Suppressor macrophage treated with lipopolysaccharide for 1 hour (primary cell): ENCODE measurements around the gene RBM10.

Experiments used
- DNase-seq, 3 donors: peaks; one replicate each; pipeline ENCODE4 v3.0.0-alpha.2; 2020 to 2022

Gene RBM10

GRCh38 chrX:47151435-47151834 is 6.4 kb downstream of the RBM10 start:
- no peak for DNase-seq

- no peak for DNase-seq
These were observed 11.8 kb downstream of the RBM10 start for GRCh38 chrX:47156611-47157520.

- DNase-seq: no peak
These were observed 13.1 kb downstream of the RBM10 start for GRCh38 chrX:47158131-47158530.

DNA sequence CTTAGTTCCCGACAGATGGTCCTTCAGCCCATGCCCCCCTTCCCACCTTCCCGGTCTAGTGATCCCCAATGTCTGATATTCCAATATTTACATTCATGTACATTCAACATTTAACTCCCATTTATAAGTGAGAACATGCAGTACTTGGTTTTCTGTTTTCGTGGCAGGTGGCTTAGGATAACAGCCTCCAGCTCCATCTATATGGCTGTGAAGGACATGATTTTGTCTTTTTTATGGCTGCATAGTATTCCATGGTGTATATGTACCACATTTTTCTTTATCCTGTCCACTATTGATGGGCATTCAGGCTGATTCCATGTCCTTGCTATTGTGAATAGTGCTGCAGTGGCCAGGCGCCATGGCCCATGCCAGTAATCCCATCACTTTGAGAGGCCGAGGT is 13.8 kb downstream of the RBM10 start:
- no peak for DNase-seq

- no peak for DNase-seq
These were observed 15.8 kb downstream of the RBM10 start for GRCh38 chrX:47160781-47161180.

GRCh38 chrX:47162927-47163583 is 18.0 kb downstream of the RBM10 start:
- DNase-seq: no peak

- DNase-seq: no peak
These were observed 19.4 kb downstream of the RBM10 start for GRCh38 chrX:47164420-47164819.

DNA sequence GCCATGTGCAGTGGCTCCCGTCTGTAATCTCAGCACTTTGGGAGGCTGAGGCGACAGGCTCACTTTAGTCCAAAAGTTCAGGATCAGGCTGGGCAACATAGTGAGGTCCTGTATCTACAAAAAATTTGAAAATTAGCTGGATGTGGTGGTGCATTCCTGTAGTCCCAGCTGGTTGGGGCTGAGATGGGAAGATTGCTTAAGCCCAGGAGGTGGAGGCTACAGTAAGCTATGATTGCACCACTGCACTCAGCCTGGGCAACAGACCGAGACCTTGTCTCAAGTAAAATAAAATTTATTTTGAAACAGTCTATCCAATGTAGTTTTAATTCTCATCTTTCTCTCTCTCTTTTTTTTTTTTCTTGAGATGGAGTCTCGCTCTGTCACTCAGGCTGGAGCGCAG is 21.1 kb downstream of the RBM10 start:
- DNase-seq: no peak

- DNase-seq: no peak
These were observed 23.6 kb downstream of the RBM10 start for GRCh38 chrX:47168495-47169073.

DNA sequence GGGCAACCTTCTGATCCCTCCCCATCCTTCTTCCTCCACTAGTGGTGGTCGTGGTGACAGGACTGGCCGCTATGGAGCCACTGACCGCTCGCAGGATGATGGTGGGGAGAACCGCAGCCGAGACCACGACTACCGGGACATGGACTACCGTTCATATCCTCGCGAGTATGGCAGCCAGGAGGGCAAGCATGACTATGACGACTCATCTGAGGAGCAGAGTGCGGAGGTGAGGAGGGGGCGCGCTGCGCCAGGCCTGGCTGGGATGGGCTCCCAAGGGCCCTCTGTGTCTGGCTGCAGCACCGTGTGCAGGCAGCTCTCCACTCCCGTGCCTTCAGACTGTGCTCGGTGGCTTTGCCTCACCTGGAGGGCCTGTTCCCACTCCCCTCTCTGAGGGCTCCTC is 24.3 kb downstream of the RBM10 start:
- DNase-seq: no peak

GRCh38 chrX:47169726-47170515 is 24.9 kb downstream of the RBM10 start:
- no peak for DNase-seq

DNA sequence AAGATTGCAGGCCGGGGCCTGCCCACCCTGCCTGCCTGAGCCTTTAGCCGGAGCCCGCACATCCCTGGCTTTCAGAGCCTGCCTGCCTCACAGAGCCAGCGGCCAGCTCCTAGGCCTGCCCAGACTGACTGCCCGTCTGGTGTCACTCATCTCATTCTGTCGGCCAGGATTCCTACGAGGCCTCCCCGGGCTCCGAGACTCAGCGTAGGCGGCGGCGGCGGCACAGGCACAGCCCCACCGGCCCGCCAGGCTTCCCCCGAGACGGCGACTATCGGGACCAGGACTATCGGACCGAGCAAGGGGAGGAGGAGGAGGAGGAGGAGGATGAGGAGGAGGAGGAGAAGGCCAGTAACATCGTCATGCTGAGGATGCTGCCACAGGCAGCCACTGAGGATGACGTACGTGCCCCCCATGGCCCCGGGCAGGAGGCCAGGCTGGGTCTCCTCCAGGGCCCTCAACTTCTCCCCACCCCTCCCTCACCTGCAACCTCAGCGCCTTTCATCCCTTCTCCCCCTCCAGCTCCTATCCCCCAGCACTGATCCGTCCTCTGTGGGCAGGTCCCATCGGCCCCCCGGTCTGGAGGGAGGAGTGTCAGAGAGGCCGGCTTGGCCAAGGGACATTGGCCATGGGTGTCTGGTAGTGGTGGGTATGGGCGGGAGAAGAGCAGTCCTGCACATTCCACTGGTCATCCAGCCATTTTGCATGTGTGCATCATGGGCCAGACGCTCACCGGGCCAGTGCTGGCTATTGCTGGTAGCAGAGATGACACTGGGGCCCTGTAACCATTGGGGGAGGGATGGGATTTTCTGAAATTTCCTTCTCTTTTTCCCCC is 26.1 kb downstream of the RBM10 start:
- no peak for DNase-seq

- no peak for DNase-seq
These were observed 27.0 kb downstream of the RBM10 start for GRCh38 chrX:47171996-47172395.

DNA sequence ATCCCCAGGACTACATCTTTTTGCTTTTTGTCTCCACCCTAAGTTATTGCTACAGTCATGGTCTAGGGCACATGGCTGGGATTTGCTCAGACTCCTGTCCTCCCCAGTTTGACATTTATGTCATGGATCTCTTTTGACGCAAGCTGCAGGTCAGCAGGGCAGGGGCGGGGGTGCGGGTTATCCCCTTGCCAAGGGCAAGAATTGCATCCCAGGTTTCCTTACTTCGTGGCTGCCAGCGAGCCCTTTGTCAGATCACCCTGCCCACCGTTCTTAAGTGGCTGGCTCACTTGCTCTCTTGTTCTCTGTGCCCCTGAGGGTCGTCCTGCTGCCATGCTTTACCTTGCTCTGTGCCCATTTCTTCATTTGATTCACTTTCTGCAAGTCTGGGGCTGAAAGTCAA is 27.5 kb downstream of the RBM10 start:
- no peak for DNase-seq

DNA sequence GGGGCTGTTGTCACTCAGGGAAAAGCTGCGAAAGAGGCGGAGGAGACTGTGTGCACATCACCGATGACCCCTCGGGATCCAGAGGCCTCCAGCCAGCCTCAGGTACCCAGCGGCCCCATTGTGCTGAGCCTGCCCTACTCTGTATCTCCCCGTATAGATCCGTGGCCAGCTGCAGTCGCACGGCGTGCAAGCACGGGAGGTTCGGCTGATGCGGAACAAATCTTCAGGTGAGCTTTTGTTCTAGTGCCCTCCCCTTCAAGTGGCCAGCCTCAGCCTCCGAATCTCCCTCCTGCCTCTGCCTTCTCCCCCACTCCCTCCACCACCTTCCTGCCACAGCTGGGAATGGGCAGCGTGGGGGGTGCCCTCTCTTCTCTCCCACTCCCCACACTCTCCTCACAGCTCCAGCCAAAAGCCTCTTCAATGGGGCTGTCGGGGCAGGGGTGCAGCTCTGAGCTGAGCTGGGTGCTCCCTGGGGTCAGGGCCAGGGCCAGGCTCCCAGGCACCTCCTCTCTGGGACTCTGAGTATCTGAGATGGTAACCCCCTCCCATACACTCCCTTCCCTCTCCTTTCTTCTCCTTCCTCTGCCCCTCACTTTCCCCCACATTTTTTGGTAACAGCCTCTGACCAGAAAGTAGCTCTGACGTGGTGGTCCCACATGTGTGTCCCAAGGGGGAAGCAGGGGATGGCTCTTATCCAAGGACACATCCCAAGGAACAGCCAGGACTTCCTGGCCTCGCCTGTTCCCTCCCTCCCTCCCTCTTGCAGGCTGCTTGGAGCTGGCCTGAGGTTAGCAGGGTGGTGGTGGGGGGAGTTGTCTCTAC is 28.2 kb downstream of the RBM10 start:
- no peak for DNase-seq

DNA sequence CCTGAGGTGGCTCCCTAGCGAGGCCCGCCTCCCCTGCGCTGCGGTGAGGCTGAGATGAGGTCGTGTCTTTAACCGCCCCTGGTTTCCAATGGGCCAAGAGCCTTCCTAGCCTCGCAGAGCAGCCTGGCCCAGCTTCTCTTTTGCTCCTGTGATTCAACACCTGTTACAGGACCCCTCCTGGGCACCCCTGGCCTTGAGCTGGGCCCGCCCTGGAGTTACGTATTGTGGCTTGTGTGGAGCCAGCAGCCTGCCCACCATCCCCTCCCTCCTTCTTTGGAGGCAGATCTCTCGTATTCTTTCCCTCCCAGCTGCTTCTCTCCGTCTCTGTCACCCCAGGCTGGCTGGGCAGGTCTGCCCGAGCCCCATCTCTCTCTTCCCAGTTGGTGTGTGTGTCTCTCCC is 29.4 kb downstream of the RBM10 start:
- DNase-seq: no peak

GRCh38 chrX:47174846-47175587 is 30.0 kb downstream of the RBM10 start:
- DNase-seq: no peak

DNA sequence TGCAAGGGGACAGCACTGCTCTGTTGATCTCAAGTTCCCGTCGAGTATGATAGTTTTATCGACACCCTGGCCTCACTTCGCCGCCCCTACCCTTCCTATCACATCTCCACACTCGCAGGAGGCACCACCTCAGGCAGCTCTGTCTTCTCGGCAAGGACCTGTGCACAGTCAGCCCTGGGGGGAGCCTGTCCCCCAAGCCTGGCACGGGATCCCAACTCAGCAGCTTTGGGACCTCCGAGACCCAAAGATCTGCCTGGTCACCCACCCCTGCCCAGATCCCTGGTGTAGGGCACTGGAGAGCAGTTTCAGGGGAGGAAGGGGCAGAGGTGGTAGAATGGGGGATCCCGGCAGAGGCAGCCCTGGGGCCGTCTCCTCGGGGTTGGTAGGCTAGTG is 30.6 kb downstream of the RBM10 start:
- DNase-seq: no peak

GRCh38 chrX:47176101-47176740 is 31.2 kb downstream of the RBM10 start:
- DNase-seq: no peak

GRCh38 chrX:47177079-47177478 is 32.1 kb downstream of the RBM10 start:
- no peak for DNase-seq
